Stimulated activated CD4-positive, alpha-beta T cell treated with anti-CD3 and anti-CD28 coated beads, TNF-alpha, amount 100 ng/mL, for 4 hours (primary cell): Measurements from ENCODE around the gene L3MBTL4.
"Not testable (repeated sequence)": the region's sequence is repeated elsewhere in the genome, so short reads cannot be mapped to it uniquely, and the experiment has no call there.

Experiments
- DNase-seq, 3 experiments: peaks; one replicate each; pipeline ENCODE4 v3.0.0-alpha.2; 2020; ENCODE audit warnings: low read depth in 3 of 3

The L3MBTL4 gene

DNA sequence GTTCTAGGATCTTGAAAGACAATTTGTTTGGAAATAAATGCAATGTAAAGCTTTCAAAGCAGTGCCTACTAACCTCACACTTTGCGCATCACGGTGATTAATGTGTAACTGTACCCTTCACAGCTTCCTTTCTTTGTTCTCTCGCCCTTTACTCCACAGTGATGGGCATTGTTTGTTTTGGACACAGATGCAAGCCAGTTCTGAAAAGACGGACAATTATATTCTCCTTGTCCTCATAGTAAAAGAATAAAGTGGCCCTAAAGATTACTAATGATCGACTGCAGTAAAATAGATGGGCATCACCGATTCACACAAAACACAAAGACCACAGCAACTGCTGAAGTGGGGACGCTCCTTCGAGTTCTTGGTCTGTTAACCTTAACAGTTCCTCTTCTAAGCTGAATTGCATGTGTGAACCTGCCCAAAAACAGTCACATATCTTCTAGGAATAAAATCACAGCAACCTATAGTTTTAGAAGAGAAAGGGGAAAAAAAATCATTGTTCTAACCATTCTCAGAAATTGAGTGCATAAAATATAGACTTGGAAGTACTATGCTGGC, 7.7 kb downstream of the L3MBTL4 start:
- DNase-seq: no peak

DNA sequence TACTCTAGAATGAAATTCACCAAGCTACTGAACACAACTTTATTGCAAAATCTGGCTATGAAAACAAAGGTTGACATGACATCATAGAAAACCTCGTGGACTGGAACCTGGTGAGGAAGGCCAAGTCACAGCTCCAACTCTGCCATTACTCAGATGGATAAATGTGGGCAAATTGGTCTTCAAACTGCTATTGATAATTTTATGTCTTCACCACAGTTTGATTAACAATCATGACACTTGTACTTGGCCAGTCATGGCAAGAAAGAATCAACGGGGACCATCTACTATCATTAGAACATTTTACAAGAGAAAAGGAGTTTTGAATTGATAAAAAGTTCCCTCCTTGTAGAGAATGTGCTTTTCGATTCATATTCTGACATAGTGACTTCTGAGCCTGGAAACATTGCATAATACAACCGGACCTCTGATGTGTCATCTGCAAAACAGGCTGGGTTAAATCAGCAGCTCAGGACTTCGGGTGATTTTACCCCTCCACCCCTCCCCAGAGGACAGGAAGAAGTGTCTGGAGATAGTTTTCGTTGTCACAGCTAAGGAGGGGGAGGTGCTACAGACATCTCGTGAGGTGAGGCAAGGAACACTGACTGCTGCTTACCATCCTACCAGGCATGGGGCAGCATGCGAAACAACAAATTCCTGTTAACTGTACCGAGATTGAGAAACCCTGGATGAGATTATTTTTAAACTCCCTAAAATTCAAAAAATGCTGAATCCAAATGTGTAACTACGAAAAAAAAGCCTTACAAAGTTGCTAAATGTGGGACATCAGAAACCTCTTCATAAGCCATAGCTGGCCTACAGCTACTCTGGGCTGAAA, 8.4 kb downstream of the L3MBTL4 start:
- DNase-seq: no peak

DNA sequence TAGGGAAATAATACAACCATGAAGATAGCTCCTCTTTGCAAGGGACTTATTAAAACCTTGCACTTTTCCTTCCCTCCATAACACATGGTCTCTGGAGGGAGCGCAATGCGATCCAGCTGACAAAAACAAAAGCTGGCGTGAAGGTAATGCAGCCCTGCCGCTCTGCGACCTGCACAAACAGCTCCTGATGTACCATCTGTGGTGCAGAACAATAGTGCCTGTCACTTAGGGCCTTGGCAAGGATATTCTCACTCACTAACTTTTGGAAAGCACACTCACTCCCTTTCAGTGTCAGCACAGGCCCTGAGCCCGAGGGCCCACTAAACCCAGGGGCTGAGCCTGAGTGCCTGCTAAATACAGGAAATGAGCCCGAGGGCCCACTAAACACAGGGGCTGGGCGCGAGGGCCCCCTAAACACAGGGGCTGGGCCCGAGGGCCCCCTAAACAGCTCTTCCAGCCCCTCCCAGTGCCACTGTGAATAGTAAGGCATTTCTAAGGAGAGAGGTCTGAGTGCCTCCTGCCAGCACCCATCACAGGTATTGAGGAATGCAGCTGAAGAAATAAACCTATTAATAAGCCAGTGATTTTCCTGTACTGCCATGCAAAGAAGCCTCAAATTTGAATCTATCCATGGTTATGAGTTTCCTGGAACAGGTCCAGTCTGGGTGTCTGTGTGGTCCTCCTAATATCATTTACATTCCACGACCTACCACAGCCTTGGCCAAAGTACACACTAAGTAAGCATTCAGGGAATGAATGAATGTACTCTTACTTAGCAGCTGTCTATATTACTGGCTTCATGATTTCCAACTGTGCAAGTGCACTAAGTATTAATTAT, 9.3 kb downstream of the L3MBTL4 start:
- no peak for DNase-seq

DNA sequence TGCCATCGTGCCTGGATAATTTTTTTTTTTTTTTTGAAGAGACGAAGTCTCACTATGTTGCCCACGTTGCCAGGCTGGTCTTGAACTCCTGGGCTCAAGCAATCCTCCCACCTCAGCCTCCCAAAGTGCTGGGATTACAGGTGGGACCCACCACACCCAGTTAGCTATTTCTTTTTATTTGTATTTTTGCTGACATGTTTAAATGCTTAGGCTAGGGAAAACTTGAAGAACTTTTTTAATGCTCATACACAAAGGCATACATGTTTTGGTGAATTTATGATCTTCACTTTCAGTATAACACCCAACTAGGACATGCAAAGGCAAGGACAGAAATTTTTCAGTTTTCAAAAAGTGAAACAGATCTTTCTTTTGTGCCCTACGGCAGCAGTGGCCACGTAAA, 9.9 kb downstream of the L3MBTL4 start:
- DNase-seq: no peak

DNA sequence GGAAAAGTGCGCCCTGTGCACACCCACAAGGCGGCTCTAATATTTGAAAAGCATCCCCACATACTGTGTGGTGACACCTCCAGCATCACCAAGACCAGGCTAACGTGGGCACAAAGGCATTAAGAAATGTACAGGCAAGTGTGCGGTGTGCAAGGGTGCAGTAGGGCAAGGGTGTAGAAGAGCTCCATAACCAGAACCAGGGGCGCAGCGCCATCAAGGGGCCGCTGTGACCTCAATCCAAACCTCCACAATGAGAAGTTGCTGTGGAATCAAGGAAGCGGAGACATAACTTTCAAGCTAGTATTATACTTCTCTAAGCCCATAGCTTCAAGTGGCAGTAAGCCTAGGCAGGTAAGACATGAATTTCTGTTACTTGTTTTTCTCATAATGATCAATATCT, 13.0 kb downstream of the L3MBTL4 start:
- no peak for DNase-seq

DNA sequence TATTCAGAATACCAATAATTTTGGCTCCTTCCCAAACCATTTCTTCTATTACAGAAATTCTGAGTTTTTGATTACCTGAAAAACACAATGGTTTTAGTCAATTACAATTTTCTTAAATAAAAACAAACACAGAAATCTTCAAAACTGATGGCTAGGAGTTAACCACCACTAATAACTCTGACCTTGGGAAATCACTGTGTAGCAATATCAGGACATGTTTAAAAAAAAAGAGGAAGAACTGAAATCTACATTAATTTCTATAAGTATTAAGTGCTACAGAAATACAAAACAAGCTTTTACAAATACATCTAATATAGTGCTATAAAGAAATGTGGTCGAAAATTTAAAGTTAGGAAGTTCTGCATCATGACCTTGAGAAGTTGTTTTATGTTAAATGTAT, 14.9 kb downstream of the L3MBTL4 start:
- DNase-seq: no peak

DNA sequence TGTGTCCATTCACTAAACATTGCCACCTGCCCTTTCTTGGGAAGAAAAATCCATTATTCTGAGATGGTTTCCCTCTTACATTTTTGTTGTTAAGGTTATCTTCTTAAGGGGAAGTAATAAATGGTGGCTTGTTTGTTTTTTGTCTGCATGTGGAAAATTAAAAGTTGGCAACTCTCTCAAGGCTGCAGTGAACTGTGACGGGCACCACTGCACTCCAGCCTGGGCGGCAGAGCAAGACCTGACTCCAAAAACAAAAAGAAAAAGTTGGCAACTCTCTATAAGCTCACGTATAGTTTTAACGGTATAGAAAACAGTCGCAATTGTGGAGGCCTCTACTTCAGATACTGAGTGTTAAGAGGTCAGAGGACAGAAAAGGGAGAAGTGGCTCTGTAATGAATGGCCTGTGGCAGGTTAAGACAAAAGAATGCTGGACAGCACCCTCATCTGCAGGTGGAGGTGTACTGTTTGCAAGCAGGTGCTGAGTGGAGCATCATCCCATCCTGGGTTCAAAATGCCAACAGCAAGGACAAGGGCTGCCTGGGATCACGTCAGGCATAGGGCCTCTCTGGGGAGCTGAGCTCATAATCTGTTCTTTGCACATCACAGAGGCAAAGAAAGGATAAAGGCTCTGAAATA, 16.7 kb downstream of the L3MBTL4 start:
- DNase-seq: no peak

DNA sequence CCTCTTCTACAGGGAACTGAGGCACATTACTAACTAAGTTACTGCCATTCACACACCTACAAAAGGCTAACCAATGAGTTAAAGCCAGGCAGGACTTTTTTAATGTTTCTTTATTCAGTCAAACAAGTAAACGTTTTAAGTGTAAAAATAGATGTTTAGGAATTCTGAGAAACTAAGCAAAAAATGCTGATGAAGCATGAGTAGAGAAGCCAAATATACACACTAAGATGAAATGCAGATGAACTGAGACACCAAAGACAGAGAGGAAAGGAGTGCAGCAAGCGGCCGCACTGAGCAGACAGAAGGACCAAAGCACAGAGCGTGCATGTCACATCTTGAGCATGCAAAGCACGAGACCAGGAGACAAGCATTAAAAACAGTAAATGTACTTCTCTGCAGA, 17.9 kb downstream of the L3MBTL4 start:
- DNase-seq: no peak

DNA sequence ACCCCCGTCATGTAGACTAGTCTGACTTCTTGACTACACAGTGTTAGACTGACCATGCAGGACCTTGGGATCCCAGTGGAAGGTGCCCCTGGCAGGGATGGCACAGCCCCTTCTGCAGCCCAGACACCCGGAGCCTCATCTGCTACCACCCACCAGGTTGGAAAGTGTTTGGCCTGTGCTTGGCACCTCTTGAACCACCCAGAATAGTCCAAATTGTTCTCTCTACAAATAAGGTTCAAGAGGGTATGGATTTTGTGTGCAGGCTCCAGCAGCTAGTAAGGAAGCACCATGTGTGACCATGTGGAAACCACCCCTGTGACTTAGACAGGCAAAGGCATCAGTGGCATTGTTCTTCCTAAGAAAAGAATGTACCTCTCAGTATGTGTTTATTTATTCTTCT, 18.4 kb downstream of the L3MBTL4 start:
- no peak for DNase-seq

DNA sequence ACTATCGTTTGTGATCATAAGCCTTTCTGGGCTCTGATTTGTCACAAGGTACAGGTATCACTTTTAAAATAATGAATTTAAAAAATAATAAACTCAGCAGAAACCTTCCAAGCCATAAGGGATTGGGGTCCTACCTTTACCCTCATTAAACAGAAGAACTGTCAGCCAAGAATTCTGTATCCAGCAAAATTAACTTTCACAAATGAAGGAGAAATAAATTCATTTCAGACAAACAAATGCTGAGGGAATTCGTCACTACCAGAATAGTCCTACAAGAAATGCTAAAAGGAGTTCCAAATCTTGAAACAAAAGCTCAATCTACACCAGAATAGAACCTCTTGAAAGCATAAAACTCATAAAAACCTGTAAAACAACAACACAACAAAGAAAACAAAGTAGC, 25.7 kb downstream of the L3MBTL4 start:
- DNase-seq: no peak

DNA sequence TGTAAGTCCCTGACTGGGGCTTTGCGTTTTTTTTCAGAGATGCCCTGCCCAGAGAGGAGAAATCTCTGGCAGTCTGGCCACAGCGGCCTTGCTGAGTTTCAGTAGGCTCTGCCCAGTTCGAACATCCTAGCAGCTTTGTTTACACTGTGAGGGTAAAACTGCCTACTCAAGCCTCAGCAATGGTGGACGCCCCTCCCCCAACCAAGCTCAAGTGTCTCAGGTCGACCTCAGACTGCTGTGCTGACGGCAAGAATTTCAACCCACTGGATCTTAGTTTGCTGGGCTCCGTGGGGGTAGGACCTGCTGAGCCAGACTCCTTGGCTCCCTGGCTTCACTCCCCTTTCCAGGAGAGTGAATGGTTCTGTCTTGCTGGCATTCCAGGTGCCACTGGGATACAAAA, 31.7 kb downstream of the L3MBTL4 start:
- DNase-seq: no peak

DNA sequence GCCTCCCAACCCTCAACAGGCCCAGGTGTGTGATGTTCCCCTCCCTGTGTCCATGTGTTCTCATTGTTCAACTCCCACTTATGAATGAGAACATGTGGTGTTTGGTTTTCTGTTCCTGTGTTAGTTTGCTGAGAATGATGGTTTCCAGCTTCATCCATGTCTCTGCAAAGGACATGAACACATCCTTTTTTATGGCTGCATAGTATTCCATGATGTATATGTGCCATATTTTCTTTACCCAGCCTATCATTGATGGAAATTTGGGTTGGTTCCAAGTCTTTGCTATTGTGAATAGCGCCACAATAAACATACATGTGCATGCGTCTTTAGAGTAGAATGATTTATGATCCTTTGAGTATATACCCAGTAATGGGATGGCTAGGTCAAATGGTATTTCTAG, 37.2 kb downstream of the L3MBTL4 start:
- not testable (repeated sequence) for DNase-seq

DNA sequence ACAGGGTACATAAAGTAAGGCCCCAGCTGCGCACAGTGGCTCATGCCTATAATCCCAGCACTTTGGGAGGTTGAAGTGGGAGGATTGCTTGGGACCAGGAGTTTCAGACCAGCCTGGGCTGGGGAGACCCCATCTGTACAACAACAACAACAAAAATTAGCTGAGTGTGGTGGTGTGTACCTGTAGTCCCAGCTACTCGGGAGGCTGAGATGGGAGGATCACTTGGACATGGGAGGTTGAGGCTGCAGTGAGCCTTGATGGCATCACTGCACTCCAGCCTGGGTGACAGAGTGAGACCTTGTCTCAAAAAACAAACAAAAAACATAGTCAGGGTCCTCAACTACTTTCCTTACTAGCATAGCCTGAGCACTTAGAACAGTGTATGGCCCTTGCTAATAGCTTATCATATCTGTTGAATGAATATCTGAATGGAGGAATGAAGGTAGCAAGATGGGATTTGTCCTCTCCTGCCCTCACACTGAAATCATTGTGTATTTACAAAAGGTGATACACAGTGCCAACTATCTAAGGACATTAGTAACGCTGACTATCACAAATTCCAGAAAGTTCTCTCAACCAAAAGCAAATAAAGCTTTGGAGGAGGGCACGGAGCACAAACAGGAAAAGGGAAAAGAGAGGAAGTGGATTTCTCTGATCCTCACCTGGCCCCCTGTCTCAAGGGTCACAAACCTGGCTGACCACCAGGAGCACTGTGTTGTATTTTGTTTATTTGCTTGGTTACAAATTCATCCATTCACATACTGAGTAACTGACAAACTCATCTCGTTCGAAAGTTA, 38.1 kb downstream of the L3MBTL4 start:
- DNase-seq: no peak

DNA sequence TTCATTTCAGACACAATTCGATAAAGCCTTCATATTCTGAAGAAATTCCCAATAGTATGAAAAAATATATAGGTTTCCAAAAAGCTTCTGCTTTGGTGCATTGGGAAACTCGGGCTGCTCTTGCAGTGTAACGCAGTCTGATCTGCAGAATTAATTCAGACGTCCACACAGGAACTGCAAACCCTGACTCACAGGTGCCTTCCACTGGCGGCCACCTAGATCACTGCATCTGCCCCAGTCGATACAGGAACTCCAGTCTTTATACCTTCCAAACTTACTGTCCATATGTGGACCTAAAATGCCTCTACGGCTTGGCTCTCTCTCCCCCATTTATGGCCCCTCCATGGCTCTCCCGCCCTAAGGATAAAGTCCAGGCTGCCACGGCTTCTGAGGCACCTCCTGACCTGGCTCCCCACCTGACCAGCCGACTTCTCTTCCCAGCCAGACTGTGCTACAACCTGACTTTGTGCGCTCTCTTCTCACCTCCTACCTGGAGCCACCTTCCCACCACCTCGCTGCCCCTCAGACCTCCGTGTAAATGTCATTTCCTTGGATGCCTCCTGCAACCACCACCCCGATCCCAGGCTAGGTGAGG, 39.7 kb downstream of the L3MBTL4 start:
- no peak for DNase-seq

DNA sequence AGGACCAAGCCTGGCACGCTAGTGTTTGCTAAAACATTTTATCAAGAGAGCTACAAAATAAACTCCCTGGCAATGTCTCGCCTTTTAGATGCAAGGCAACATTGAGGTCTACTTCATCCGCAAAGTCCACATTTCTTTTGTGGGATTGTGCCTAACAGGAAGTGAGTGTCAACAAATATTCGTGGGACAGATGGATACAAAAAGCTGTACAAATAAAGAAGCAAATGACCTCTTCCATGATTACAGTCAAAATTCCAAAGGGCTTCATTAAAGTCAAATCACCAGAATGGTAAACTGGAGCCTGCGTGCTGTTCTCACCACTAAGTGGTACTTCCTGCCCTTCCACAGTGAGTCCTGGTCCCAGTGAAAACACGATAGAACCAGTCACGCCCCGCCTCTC, 40.4 kb downstream of the L3MBTL4 start:
- DNase-seq: no peak

DNA sequence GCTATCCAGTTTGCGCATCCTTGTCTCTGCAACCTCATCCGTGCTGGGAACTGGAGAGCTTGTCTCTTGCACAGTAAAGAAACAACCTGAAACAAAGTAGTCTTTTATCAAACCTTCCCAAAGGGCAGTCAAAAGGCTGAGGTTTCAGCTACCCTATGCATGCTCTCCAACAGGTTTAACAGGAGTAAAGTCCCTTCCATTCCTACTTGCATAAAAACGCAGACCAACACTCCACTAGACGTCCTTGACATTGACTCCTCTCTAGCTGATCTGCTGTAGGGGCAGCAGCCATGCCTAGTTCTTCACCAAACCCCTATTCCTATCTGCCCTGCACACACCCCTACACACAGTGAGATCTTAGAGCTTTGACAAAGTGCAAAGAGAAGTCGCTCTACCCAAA, 41.5 kb downstream of the L3MBTL4 start:
- no peak for DNase-seq

DNA sequence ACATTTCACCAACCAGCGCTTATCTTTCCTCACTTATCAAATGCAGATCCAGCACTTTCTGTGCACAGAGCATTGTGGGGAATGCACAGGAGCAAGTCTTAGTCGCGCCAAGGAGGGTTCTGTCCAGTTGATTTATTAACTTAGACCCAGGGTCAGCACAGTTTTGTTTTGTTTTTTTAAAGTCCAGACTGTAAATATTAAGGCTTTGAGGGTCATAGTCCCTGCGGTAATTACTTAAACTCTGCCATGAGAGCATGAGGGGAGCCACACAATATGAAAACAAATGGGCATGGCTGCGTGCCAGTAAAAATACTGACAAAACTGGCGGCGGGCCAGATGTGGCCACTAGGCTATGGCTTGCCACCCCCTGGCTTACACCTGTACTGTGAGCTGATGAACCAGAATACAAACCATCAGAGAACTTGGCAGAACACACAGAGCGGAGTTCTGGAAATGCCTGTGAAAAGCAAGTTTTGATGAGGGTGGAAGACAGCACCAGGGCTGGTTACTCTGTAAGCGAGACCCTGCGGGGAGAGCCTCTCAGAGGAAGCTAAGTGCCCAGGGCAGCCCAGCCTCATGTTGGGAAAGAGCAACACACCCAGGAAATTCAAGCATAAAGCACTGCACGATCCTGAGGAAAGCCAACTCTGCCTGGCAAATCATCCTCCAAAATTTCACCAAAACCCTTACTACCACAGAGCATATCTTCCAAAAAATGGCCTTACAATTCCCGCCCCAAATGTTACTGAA, 43.6 kb downstream of the L3MBTL4 start:
- no peak for DNase-seq

DNA sequence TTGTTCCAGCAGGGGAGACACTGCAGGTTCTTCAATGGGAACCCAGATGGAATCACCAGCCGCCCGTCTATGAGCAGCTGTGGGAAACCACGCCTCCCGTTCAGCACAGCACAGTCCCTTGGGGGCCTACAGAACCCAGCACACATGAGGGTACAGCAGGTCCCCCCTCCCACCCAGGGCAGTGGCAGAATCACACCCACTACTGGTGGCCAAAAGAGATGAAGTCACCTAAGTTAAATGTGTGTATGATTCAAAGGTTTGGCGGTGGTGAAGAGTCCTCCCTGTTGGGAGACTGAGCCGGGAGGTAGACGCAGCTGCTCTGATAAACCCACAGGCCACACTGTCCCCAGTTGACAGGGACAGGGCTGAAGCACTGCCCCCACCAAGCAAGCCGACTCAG, 44.3 kb downstream of the L3MBTL4 start:
- no peak for DNase-seq

DNA sequence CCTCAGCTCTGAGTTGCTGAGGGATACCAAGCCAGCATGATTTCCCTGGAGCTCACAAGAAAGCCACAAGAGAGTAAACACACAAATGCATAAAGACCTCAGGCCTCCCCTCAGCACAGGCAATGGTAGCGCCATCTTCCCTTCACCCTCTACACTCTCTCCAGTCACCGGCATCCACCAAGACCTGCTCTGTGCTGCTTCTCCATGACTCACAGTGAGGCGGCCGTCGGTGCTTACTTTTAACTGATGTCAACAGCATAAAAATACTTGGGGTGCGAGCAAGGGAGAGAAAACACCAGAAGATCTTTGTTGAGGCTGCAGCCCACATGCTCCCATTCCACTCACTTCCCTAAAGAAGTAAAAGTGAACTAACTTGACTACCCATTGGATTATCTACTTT, 46.7 kb downstream of the L3MBTL4 start:
- no peak for DNase-seq

DNA sequence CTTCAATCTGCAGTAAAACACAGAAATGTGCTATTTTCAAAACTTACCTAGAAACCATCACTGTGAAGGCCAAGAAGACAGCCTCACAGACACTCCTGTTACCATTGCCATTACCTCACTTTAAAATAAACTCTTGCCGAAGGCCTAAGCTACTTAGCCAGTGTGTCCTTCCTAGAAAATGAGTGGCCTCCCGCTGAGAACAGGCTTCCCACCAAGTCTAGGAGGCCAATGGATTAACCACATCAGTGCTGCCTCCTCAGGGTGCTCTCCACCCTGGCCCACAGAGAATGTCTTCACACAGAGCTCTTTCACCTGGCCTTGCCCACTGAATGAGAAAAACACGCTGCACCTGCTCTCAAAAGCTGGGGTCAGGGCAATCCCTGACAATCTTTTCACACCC, 47.5 kb downstream of the L3MBTL4 start:
- no peak for DNase-seq
